H1 (cell line): ENCODE results near the gene LARP4B. TPM values are rescaled to one million over a fixed set of nuclear protein-coding genes. Genes with fewer than 3 reads are reported as not detected.
A peak's percentile ranks its signal among the peaks of the same experiment; 100 is the strongest.

Experiments
- CTCF ChIA-PET: fragments of 300-600 bp; sonication (Branson Sonifier 250); formaldehyde crosslinking; loops from one replicate; lab custom pipeline; 2021; ENCODE audit not compliant: partially characterized antibody; lab: Charles Lee
- POLR2A ChIA-PET: fragments of 300-600 bp; sonication (Branson Sonifier 250); formaldehyde crosslinking; loops from one replicate; lab custom pipeline; 2021; ENCODE audit warnings: inconsistent platforms; ENCODE audit not compliant: partially characterized antibody; lab: Charles Lee
- DNase-seq, 2 experiments: peaks; one replicate each; pipeline versions ENCODE4 v3.0.0 to v3.0.0-alpha.2; 2010 to 2022; ENCODE audit warnings: low spot score in 2 of 2, low read depth in 1 of 2, mixed read lengths in 1 of 2
- FAIRE-seq: peaks from 2 replicates; lab custom pipeline; 2011; peaks lifted over from hg19 to GRCh38; lab: Jason Lieb, UNC
- H2AFZ ChIP-seq: 2 replicates; pipeline ENCODE4 v1.8.1; 2012; ENCODE audit warnings: low read length, inconsistent platforms
- H2AK5ac ChIP-seq: 2 replicates; pipeline ENCODE4 v1.6.1; 2013; ENCODE audit warnings: low read depth, low read length
- H2BK120ac ChIP-seq: replicated peaks from 2 replicates; pipeline ENCODE3; 2013; ENCODE audit warnings: low read depth, low read length, inconsistent platforms
- H2BK12ac ChIP-seq: 2 replicates; pipeline ENCODE4 v1.6.1; 2013; ENCODE audit warnings: low read depth, low read length
- H2BK15ac ChIP-seq: 2 replicates; pipeline ENCODE4 v1.6.1; 2013; ENCODE audit warnings: low read length
- H2BK20ac ChIP-seq: 2 replicates; pipeline ENCODE4 v1.6.1; 2013; ENCODE audit warnings: low read length
- H2BK5ac ChIP-seq: 2 replicates; pipeline ENCODE4 v1.6.1; 2013; ENCODE audit warnings: low read depth, low read length
- H3K14ac ChIP-seq: 2 replicates; pipeline ENCODE4 v1.6.1; 2013; ENCODE audit warnings: inconsistent platforms; ENCODE audit not compliant: insufficient read length
- H3K18ac ChIP-seq: 2 replicates; pipeline ENCODE4 v1.6.1; 2013; ENCODE audit warnings: low read length; ENCODE audit errors: extremely low read depth
- H3K23ac ChIP-seq: 2 replicates; pipeline ENCODE4 v1.6.1; 2013; ENCODE audit warnings: inconsistent platforms; ENCODE audit not compliant: insufficient read length
- H3K23me2 ChIP-seq: 2 replicates; pipeline ENCODE4 v1.6.1; 2013; ENCODE audit warnings: low read depth, low read length
- H3K27ac ChIP-seq: 2 replicates; pipeline ENCODE4 v1.6.1; 2011; ENCODE audit warnings: low read depth, low read length, inconsistent platforms
- H3K27me3 ChIP-seq, 4 experiments: replicated peaks in 1 of 4; 1 replicate in 1 of 4; 2 replicates in 3 of 4; pipeline versions ENCODE4 v1.6.1 to v1.8.1; 2011 to 2013; ENCODE audit warnings: low read length in 3 of 4, mild to moderate bottlenecking in 3 of 4, inconsistent platforms in 2 of 4, mixed read lengths in 2 of 4, moderate library complexity in 1 of 4; ENCODE audit not compliant: control insufficient read depth in 3 of 4, insufficient read depth in 3 of 4; ENCODE audit errors: extremely low read depth in 1 of 4
- H3K36me3 ChIP-seq, 4 experiments: 2 replicates each; pipeline versions ENCODE4 v1.6.1 to v1.8.1; 2011 to 2013; ENCODE audit warnings: mild to moderate bottlenecking in 4 of 4, low read length in 3 of 4, moderate library complexity in 2 of 4, control low read depth in 1 of 4, inconsistent platforms in 1 of 4; ENCODE audit not compliant: insufficient read depth in 4 of 4, control insufficient read depth in 2 of 4
- H3K4ac ChIP-seq: replicated peaks from 2 replicates; pipeline ENCODE3; 2013; ENCODE audit warnings: low read length, low read depth, mixed read lengths, inconsistent platforms; ENCODE audit not compliant: insufficient read length
- H3K4me1 ChIP-seq, 4 experiments: replicated peaks in 1 of 4; 1 replicate in 1 of 4; 2 replicates in 3 of 4; pipeline versions ENCODE4 v1.6.1 to v1.8.1; 2011 to 2013; ENCODE audit warnings: low read length in 3 of 4, inconsistent platforms in 2 of 4, mixed read lengths in 1 of 4; ENCODE audit not compliant: insufficient read depth in 4 of 4, control insufficient read depth in 3 of 4
- H3K4me2 ChIP-seq, 2 experiments: 2 replicates each; pipeline versions ENCODE4 v1.6.1 to v1.8.1; 2011 to 2013; ENCODE audit warnings: low read depth in 2 of 2, low read length in 2 of 2, control low read depth in 1 of 2, inconsistent platforms in 1 of 2, mild to moderate bottlenecking in 1 of 2; ENCODE audit not compliant: insufficient read depth in 1 of 2
- H3K4me3 ChIP-seq, 4 experiments: fragments of 200-600, 300-600 bp in 1 of 4; sonication (generic), shearing (Covaris generic), sonication (Bioruptor Twin) in 1 of 4; 2 replicates each; pipeline versions ENCODE4 v1.5.1 to v1.8.1; 2011 to 2016; ENCODE audit warnings: low read length in 4 of 4, low read depth in 3 of 4, control low read depth in 2 of 4, inconsistent platforms in 2 of 4, mild to moderate bottlenecking in 2 of 4, mixed read lengths in 1 of 4, moderate library complexity in 1 of 4; ENCODE audit not compliant: insufficient read depth in 2 of 4; ENCODE audit errors: extremely low read depth in 1 of 4
- H3K56ac ChIP-seq: replicated peaks from 2 replicates; pipeline ENCODE3; 2013; ENCODE audit warnings: low read depth, mild to moderate bottlenecking, mixed read lengths, low read length, inconsistent platforms; ENCODE audit not compliant: insufficient read length
- H3K79me1 ChIP-seq: 2 replicates; pipeline ENCODE4 v1.6.1; 2013; ENCODE audit warnings: low read depth, low read length, control low read depth
- H3K79me2 ChIP-seq, 2 experiments: 2 replicates each; pipeline versions ENCODE4 v1.6.1 to v1.8.1; 2012 to 2013; ENCODE audit warnings: low read length in 2 of 2, mild to moderate bottlenecking in 2 of 2, inconsistent platforms in 1 of 2; ENCODE audit not compliant: insufficient read depth in 2 of 2, control insufficient read depth in 1 of 2
- H3K9ac ChIP-seq, 4 experiments: replicated peaks in 1 of 4; 1 replicate in 1 of 4; 2 replicates in 3 of 4; pipeline versions ENCODE4 v1.6.1 to v1.8.1; 2011 to 2013; ENCODE audit warnings: low read depth in 3 of 4, low read length in 3 of 4, control low read depth in 2 of 4, mild to moderate bottlenecking in 2 of 4, moderate library complexity in 2 of 4, inconsistent platforms in 1 of 4; ENCODE audit errors: extremely low read depth in 1 of 4
- H3K9me3 ChIP-seq, 2 experiments: 2 replicates each; pipeline versions ENCODE4 v1.6.1 to v1.8.1; 2012 to 2013; ENCODE audit warnings: mild to moderate bottlenecking in 2 of 2, moderate library complexity in 2 of 2, control low read depth in 1 of 2, inconsistent platforms in 1 of 2, low read depth in 1 of 2, low read length in 1 of 2, mixed read lengths in 1 of 2; ENCODE audit not compliant: insufficient read depth in 2 of 2
- H4K20me1 ChIP-seq, 2 experiments: replicated peaks in 1 of 2; 2 replicates each; pipeline versions ENCODE3 to v1.8.1; 2011 to 2013; ENCODE audit warnings: inconsistent platforms in 2 of 2, low read length in 2 of 2, mild to moderate bottlenecking in 1 of 2; ENCODE audit not compliant: insufficient read depth in 2 of 2, control insufficient read depth in 1 of 2
- H4K5ac ChIP-seq: 2 replicates; pipeline ENCODE4 v1.6.1; 2013; ENCODE audit warnings: low read length, low read depth, mixed read lengths, inconsistent platforms; ENCODE audit not compliant: insufficient read length
- H4K8ac ChIP-seq: 2 replicates; pipeline ENCODE4 v1.8.0; 2013; ENCODE audit warnings: mild to moderate bottlenecking, moderate library complexity, low read length, inconsistent platforms; ENCODE audit not compliant: insufficient read depth; ENCODE audit errors: extremely low read depth
- H4K91ac ChIP-seq: replicated peaks from 2 replicates; pipeline ENCODE3; 2013; ENCODE audit warnings: low read length, mixed read lengths, inconsistent platforms; ENCODE audit not compliant: insufficient read length
- KDM5A ChIP-seq: fragments of 200-600 bp; IDR thresholded peaks from 2 replicates; pipeline ENCODE4 v1.7.1; 2012; ENCODE audit warnings: mild to moderate bottlenecking, low read length, inconsistent platforms, mixed read lengths
- MAFK ChIP-seq: IDR thresholded peaks from 2 replicates; pipeline ENCODE4 v1.6.1; 2012; ENCODE audit warnings: low read depth, mild to moderate bottlenecking, improper control_type of control experiment, low read length
- MAX ChIP-seq: IDR thresholded peaks from 2 replicates; pipeline ENCODE4 v1.6.1; 2012; ENCODE audit warnings: inconsistent platforms
- POLR2A ChIP-seq, 2 experiments: IDR thresholded peaks; 1 replicate in 1 of 2; 2 replicates in 1 of 2; pipeline ENCODE4 v1.6.1; 2011; ENCODE audit warnings: low read depth in 2 of 2, low read length in 2 of 2, mild to moderate bottlenecking in 2 of 2; ENCODE audit errors: control extremely low read depth in 1 of 2
- POLR2AphosphoS5 ChIP-seq: IDR thresholded peaks from 2 replicates; pipeline ENCODE4 v1.6.1; 2011; ENCODE audit warnings: low read depth, low read length
- RFX5 ChIP-seq: IDR thresholded peaks from 2 replicates; pipeline ENCODE4 v1.6.1; 2011; ENCODE audit warnings: low read depth, low read length, improper control_type of control experiment, borderline replicate concordance
- RNF2 ChIP-seq: fragments of 200-900, 300-1000 bp; sonication (generic); IDR thresholded peaks from 2 replicates; pipeline ENCODE4 v1.7.1; 2016; ENCODE audit warnings: borderline replicate concordance, low read depth, mild to moderate bottlenecking, antibody characterized with exemption, low read length; ENCODE audit not compliant: poor library complexity, severe bottlenecking; ENCODE audit errors: missing control alignments
- TCF12 ChIP-seq: IDR thresholded peaks from 2 replicates; pipeline ENCODE4 v1.6.1; 2011; ENCODE audit warnings: low read depth, mild to moderate bottlenecking, low read length
- USF2 ChIP-seq: IDR thresholded peaks from 2 replicates; pipeline ENCODE4 v1.6.1; 2011; ENCODE audit warnings: low read length, improper control_type of control experiment
- WGBS, 2 experiments: shearing (Covaris generic) in 1 of 2; methylation state at CpG; one replicate each; pipeline versions ENCODE4 v1.1.6 to v1.1.7; 2013 to 2015; ENCODE audit warnings: low lambda C conversion rate in 2 of 2, mixed read lengths in 2 of 2, inconsistent platforms in 1 of 2, low coverage in 1 of 2, missing lambda C conversion rate in 1 of 2; ENCODE audit not compliant: insufficient replicate concordance in 2 of 2, insufficient coverage in 1 of 2, insufficient read length in 1 of 2; ENCODE audit errors: extremely low coverage in 1 of 2, missing lambda C conversion rate in 1 of 2; 5-methylcytosine and 5-hydroxymethylcytosine counted together
- polyA plus RNA-seq, 7 experiments: library from polyadenylated mRNA; depleted of rRNA in 3 of 7; stranded (reverse) in 5 of 7; unstranded in 2 of 7; fragments of >200 nt in 5 of 7; fragments of 200-250 nt in 2 of 7; gene quantifications; 1 replicate in 5 of 7; 2 replicates in 1 of 7; 4 replicates in 1 of 7; pipeline versions ENCODE4 v1.2.1 to v1.2.3, GENCODE V29; 2011 to 2013; ENCODE audit warnings: missing spikeins in 2 of 7, mixed read lengths in 2 of 7
- total RNA-seq: library from RNA; stranded (reverse); fragmentation: NEBNext Ultra II Directional; extraction: Animal tissue kit (Norgen Biotek cat#: 25700); gene quantifications from 2 replicates; pipeline ENCODE4 v1.2.1, GENCODE V29; 2021

LARP4B gene
- total and polyA plus RNA-seq, 2 of the 8 experiments (the other 6 are each of a cell fraction or from before 2014, with no cell fraction given) = 20.1 to 78.6 TPM

- peak in 1 of 2 experiments; percentile 89 for DNase-seq
- H4K91ac ChIP-seq = peak overlapping the region; percentile 98
- no peak for TF ChIP-seq POLR2AphosphoS5
- no peak for TF ChIP-seq TCF12
- no peak for TF ChIP-seq POLR2A (IDR thresholded peaks at IDR 0.05; ENCODE audit: control extremely low read depth in 1 of 2, low read depth in 2 of 2, low read length in 2 of 2)
- TF ChIP-seq KDM5A = no peak
- TF ChIP-seq MAX = peak; percentile 69
- TF ChIP-seq MAFK = no peak
- TF ChIP-seq RFX5 = no peak
- TF ChIP-seq USF2 = no peak
- TF ChIP-seq RNF2 = no peak
These were observed 142.4 kb downstream of the LARP4B start for GRCh38 chr10:788796-789748.

More at GRCh38 chr10:788796-789748, 142.4 kb downstream of the LARP4B start:
- Histone ChIP-seq H3K56ac (peak overlapping the region; percentile 54), H3K14ac (no peak overlapping the region), H3K4me3 (peak overlapping the region; percentile 19 to 62 (median 42)), H3K79me2 (no peaks in the 10 kb centered on the region), H2BK20ac (no peak overlapping the region), H3K27ac (no peak overlapping the region), H3K27me3 (peaks cover 2 to 18% (median 10%) of the 10 kb centered on the region in 4 experiments; a peak in 6 of 7 replicates), H4K5ac (peak overlapping the region; percentile 52), H3K9me3 (no peaks in the 10 kb centered on the region), H2AFZ (peak overlapping the region; percentile 74), H3K9ac (peak overlapping the region in 1 of 4 experiments; percentile 25; a peak in 1 of 7 replicates), H3K4ac (no peak overlapping the region), H2BK120ac (no peak overlapping the region), H4K20me1 (peaks cover 0 to 2% of the 10 kb centered on the region in 2 experiments), H2BK12ac (no peak overlapping the region), H2AK5ac (no peak overlapping the region), H3K18ac (no peak overlapping the region), H4K8ac (peak overlapping the region; percentile 89), H2BK15ac (no peak overlapping the region), H3K79me1 (no peaks in the 10 kb centered on the region), H3K4me1 (peaks cover 0 to 8% (median 1%) of the 10 kb centered on the region in 4 experiments; a peak in 3 of 7 replicates), H3K4me2 (peak overlapping the region; percentile 47 to 73), H3K36me3 (no peaks in the 10 kb centered on the region), H3K23ac (no peak overlapping the region), H3K23me2 (peaks cover 4% of the 10 kb centered on the region; the same call in 1 of the 2 replicates), H2BK5ac (no peak overlapping the region; the same call in 1 of the 2 replicates)
- CTCF ChIA-PET = interaction anchor here (0.6 to 3.4 kb wide), 70 partner anchors 9 to 559 kb away, joined by 3 to 23 read pairs (median 3); partner anchors contain the start of gene WDR37
- WGBS, 2 experiments = 37% methylated on average over 49 of the region's 50 CpGs; no CpG with 5 or more reads in 1 of the 2 experiments
- POLR2A ChIA-PET = interaction anchor here (0.6 kb wide), 1 partner anchor 274 kb away, joined by 4 read pairs; no protein-coding TSS in a partner anchor
- FAIRE-seq = no peak
